HG03575 (cell line): ENCODE measurements around the gene CTXND2.
A peak's percentile ranks its signal among the peaks of the same experiment; 100 is the strongest.
"Not testable (repeated sequence)": the region's sequence is repeated elsewhere in the genome, so short reads cannot be mapped to it uniquely, and the experiment has no call there.

ENCODE experiments used
- ATAC-seq: cut with Tn5 transposase; IDR thresholded peaks from one replicate; pipeline ENCODE4 v1.9.1; 2021; ENCODE audit not compliant: unreplicated experiment, insufficient number of reproducible peaks, low FRiP score; ENCODE audit errors: extremely low read depth

The CTXND2 gene

GRCh38 chr1:150883121-150883520 is 3.8 kb upstream of the CTXND2 start:
- ATAC-seq, result not testable (repeated sequence)

GRCh38 chr1:150888727-150889126 is 1.8 kb downstream of the CTXND2 start:
- no peak for ATAC-seq

DNA sequence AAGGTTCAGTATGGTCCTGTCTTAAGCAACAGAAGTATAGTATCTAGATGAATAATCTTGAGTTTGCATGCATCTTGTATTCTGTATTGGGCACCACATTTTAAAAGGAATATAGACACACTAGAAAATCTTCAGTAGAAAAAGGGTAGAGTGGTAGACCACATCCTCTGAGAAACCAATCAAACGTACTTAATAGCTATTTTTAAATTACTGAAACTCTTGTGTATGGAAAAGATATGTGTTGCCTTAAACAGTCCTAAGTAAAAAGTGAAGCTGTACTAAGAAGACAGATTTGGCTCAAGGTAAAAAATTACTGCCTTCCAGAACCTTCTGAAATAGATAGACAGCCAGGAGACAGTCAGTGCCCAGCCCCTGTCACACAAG is 3.1 kb downstream of the CTXND2 start:
- no peak for ATAC-seq

DNA sequence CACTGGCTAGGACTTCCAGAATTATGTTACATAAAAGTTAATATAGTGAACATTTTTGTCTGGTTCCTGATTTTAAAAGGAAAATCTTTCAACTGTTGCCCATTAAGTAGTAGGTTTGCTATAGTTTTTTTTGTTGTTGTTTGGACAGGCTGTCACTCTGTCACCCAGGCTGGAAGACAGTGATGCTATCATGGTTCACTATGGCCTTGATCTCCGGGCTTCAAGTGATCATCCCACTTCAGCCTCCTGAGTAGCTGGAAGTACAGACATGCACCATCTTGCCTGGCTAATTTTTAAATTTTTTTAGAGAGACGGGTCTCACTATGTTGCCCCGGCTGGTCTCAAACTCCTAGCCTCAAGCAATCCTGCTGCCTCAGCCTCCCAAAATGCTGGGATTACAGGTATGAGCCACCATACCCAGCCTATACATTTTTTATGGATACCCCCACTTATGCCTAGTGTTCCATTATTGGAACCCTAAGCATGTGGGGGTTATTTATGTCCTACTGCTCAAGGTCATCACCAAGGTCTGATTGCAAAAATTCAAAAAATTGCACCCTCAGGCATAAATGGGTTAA is 6.5 kb downstream of the CTXND2 start:
- no peak for ATAC-seq

DNA sequence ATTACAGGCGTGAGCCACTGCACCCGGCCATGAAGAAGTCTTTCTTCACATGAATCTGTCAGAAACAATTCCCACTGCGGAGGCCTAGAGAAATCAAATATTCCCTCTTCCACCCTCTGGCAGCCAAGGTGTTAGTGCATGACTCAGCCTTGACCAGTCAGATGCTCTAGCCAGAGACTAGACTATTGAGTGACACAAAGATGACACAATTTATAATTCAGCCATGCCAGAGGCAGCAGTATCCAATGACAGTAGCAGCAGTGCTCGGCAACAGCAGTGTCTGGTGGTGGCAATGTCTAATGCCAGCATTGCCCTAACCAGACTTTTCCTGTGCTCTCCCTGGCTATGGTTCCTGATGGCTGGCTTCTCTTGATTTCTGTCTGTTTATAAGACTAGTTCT is 8.7 kb downstream of the CTXND2 start:
- no peak for ATAC-seq

DNA sequence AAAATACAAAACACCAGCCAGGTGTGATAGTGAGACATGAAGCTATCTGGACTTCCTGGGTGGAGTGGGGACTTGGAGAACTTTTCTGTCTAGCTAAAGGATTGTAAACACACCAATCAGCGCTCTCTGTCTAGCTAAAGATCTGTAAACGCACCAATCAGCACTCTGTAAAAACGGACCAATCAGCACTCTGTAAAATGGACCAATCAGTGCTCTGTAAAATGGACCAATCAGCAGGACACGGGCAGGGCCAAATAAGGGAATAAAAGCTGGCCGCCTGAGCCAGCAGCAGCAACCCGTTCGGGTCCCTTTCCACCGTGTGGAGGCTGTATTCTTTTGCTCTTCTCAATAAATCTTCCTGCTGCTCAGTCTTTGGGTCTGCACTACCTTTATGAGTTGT is 12.9 kb downstream of the CTXND2 start:
- ATAC-seq, result not testable (repeated sequence)

- ATAC-seq, result no peak
Measured at GRCh38 chr1:150902346-150902745, 15.4 kb downstream of the CTXND2 start.

- no peak for ATAC-seq
Measured at GRCh38 chr1:150902751-150903150, 15.8 kb downstream of the CTXND2 start.

GRCh38 chr1:150905301-150905700 is 18.4 kb downstream of the CTXND2 start:
- ATAC-seq, result no peak

- ATAC-seq, result no peak
Measured at GRCh38 chr1:150906329-150906728, 19.4 kb downstream of the CTXND2 start.

DNA sequence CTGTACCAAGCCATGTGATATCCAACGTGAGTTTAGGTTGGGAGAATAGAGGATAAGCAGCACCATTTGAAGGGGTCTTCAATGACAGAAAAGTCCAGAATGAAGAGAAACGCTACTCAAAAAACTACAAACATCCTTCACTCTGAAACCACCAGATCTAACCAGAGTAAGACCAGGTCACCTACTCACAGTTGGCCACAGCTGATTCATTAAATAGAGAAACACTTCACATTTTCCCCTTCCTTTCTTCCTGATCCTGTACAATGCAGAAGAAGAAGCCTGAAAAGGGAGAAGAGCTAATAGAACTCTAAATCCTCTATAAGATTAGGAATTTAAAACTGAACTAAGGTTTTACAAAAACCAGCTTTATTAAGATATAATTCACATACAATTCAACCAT is 19.9 kb downstream of the CTXND2 start:
- no peak for ATAC-seq

DNA sequence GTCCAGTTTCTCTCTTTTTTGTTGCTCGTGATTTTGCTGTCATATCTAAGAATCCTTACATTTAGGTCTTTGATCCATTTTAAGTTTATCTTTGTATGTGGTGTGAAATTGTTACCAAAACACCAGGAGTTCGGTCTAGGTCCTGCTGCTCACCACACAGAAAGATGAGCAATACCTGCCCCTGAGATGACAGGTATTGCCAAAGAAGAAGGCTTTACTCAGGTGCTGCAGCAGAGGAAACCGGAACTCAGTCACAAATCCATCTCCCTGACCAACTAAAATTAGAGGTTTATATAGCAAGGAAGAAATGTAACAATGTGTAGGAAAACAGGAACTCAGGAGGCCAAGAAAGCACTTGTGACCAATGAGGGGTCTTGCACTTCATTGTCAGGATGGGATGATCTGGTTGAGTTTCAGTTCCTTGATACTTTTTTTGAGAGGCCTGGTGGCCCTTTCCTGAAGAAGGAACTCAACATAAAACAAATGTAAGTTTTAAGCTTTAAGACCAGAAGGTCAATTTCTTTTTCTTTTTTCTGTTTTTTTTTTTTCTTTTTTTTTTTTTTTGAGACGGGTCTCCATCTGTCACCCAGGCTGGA is 22.7 kb downstream of the CTXND2 start:
- ATAC-seq, result no peak

GRCh38 chr1:150912623-150913022 is 25.7 kb downstream of the CTXND2 start:
- ATAC-seq, result no peak

GRCh38 chr1:150917387-150917786 is 30.5 kb downstream of the CTXND2 start:
- ATAC-seq, result no peak

- ATAC-seq, result no peak
Measured at GRCh38 chr1:150922519-150922975, 35.6 kb downstream of the CTXND2 start.

- no peak for ATAC-seq
Measured at GRCh38 chr1:150925080-150925479, 38.1 kb downstream of the CTXND2 start.

DNA sequence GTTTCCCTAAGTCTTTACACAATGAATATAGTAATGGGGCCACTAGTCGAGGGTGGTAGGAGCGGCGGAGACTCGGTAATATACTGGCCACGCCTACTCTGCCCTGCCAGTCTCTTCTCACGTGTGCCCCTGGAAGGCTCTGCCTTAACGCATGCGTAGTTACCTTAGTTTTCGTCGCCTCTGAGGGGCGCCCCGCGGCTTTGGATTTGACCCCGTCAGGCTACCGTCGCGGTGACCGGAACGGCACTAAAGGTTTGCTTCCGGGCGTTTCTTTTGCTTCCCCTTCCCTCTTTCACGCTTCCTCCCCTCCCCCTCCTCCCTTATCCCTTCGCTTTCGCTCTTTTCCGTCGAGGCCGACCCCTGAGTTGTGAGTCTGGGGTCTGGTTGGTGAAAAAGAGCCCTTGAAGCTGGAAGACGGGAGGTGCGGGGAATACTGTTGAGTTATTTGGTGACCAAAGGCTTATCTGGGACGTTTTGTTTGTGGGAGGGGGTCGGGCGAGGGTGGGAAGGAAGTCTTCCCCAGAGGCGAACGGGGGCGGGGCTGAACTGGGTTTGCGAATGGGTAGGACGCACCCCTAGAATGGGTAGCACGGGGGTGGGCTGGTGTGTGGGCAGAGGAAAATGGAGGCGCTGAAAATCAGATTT is 39.3 kb downstream of the CTXND2 start, which contains the start of gene SETDB1:
Gene SETDB1, plus strand, starts transcription at position 267 of the 645 bp plus-strand sequence. CDS start 1,352 bp downstream, outside the sequence.
- peak; percentile 69 for ATAC-seq

GRCh38 chr1:150927624-150928023 is 40.7 kb downstream of the CTXND2 start:
- no peak for ATAC-seq

- ATAC-seq, result no peak
Measured at GRCh38 chr1:150928286-150928685, 41.4 kb downstream of the CTXND2 start.

DNA sequence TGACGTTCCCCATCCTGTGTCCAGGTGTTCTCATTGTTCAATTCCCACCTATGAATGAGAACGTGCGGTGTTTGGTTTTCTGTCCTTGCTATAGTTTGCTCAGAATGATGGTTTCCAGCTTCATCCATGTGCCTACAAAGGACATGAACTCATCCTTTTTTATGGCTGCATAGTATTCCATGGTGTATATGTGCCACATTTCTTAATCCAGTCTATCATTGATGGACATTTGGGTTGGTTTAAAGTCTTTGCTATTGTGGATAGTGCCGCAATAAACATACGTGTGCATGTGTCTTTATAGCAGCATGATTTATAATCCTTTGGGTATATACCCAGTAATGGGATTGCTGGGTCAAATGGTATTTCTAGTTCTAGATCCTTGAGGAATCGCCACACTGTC is 41.8 kb downstream of the CTXND2 start:
- ATAC-seq, result not testable (repeated sequence)
